ENCODE results near the gene DCTN5.
"Not testable (repeated sequence)": the region's sequence is repeated elsewhere in the genome, so short reads cannot be mapped to it uniquely, and the experiment has no call there.

Gene DCTN5

GRCh38 chr16:23712976-23713375 lies 71.7 kb downstream of the DCTN5 start, which contains the start of gene ERN2:
ERN2 (minus strand) TSS chr16:23713222; CDS start chr16:23713187, 35 bp downstream.
- no peak within 1 kb of the TSS for H3K27ac ChIP-seq (ENCODE audit: low read depth, low read length)
- H3K9me2 ChIP-seq (replicated peaks; ENCODE audit: insufficient read depth, low read length): no peaks in the 10 kb centered on the region
- H3K4me3 ChIP-seq (ENCODE audit: insufficient read depth, low read length, poor library complexity, severe bottlenecking): no peak within 1 kb of the TSS
- TF ChIP-seq CTCF (IDR thresholded peaks at IDR 0.05; ENCODE audit: insufficient read depth, low read length, poor library complexity, severe bottlenecking): no peak
- no peak for TF ChIP-seq EZH2phosphoT487 (conservative IDR thresholded peaks at IDR 0.05; ENCODE audit: low read length)
- no peak within 1 kb of the TSS for H3K4me2 ChIP-seq (ENCODE audit: low read depth, low read length, poor library complexity, severe bottlenecking)
- H4K20me1 ChIP-seq (ENCODE audit: low read depth, low read length): no peaks in the 10 kb centered on the region
- no peak within 1 kb of the TSS for H2AFZ ChIP-seq (ENCODE audit: low read depth, low read length, severe bottlenecking)
- H3K36me3 ChIP-seq (ENCODE audit: low read length): no peaks in the 10 kb centered on the region
- H3F3A ChIP-seq (ENCODE audit: insufficient read depth): no peaks in the 10 kb centered on the region
- no peaks in the 10 kb centered on the region for H3K79me2 ChIP-seq (ENCODE audit: insufficient read depth, low read length)
- H3K9ac ChIP-seq (ENCODE audit: low read length): no peak within 1 kb of the TSS
- no peaks in the 10 kb centered on the region; the same call in 1 of the 2 replicates for H3K9me3 ChIP-seq (ENCODE audit: insufficient read depth, low read length)
- no peaks in the 10 kb centered on the region; the same call in 1 of the 2 replicates for H3K27me3 ChIP-seq (ENCODE audit: low read length)

GRCh38 chr16:23716484-23716883 lies 75.2 kb downstream of the DCTN5 start:
- Histone ChIP-seq H3K27ac (ENCODE audit: low read depth, low read length) (no peak overlapping the region), H3K9me2 (replicated peaks; ENCODE audit: insufficient read depth, low read length) (no peaks in the 10 kb centered on the region), H3K9me3 (ENCODE audit: insufficient read depth, low read length) (no peaks in the 10 kb centered on the region)

GRCh38 chr16:23722613-23723240 lies 81.5 kb downstream of the DCTN5 start:
- not testable (repeated sequence) for H2AFZ ChIP-seq (ENCODE audit: low read depth, low read length, severe bottlenecking); H3K4me2 ChIP-seq (ENCODE audit: low read depth, low read length, poor library complexity, severe bottlenecking); H3K9me3 ChIP-seq (ENCODE audit: insufficient read depth, low read length); H3K9ac ChIP-seq (ENCODE audit: low read length); H3K79me2 ChIP-seq (ENCODE audit: insufficient read depth, low read length); H3F3A ChIP-seq (ENCODE audit: insufficient read depth); H3K27me3 ChIP-seq (ENCODE audit: low read length); H3K27ac ChIP-seq (ENCODE audit: low read depth, low read length); H3K9me2 ChIP-seq (replicated peaks; ENCODE audit: insufficient read depth, low read length); H3K4me3 ChIP-seq (ENCODE audit: insufficient read depth, low read length, poor library complexity, severe bottlenecking); H3K36me3 ChIP-seq (ENCODE audit: low read length); H4K20me1 ChIP-seq (ENCODE audit: low read depth, low read length)

More at GRCh38 chr16:23716484-23716883, 75.2 kb downstream of the DCTN5 start:
- H3F3A ChIP-seq (ENCODE audit: insufficient read depth): no peaks in the 10 kb centered on the region
- H3K4me3 ChIP-seq (ENCODE audit: insufficient read depth, low read length, poor library complexity, severe bottlenecking): no peak overlapping the region
- H3K4me2 ChIP-seq (ENCODE audit: low read depth, low read length, poor library complexity, severe bottlenecking): no peak overlapping the region
- no peaks in the 10 kb centered on the region; the same call in 1 of the 2 replicates for H3K27me3 ChIP-seq (ENCODE audit: low read length)
- no peak overlapping the region for H2AFZ ChIP-seq (ENCODE audit: low read depth, low read length, severe bottlenecking)
- TF ChIP-seq CTCF (IDR thresholded peaks at IDR 0.05; ENCODE audit: insufficient read depth, low read length, poor library complexity, severe bottlenecking): no peak
- no peak for TF ChIP-seq EZH2phosphoT487 (conservative IDR thresholded peaks at IDR 0.05; ENCODE audit: low read length)
- H3K36me3 ChIP-seq (ENCODE audit: low read length): no peaks in the 10 kb centered on the region
- no peaks in the 10 kb centered on the region for H4K20me1 ChIP-seq (ENCODE audit: low read depth, low read length)
- H3K79me2 ChIP-seq (ENCODE audit: insufficient read depth, low read length): no peaks in the 10 kb centered on the region
- H3K9ac ChIP-seq (ENCODE audit: low read length): no peak overlapping the region

DNA sequence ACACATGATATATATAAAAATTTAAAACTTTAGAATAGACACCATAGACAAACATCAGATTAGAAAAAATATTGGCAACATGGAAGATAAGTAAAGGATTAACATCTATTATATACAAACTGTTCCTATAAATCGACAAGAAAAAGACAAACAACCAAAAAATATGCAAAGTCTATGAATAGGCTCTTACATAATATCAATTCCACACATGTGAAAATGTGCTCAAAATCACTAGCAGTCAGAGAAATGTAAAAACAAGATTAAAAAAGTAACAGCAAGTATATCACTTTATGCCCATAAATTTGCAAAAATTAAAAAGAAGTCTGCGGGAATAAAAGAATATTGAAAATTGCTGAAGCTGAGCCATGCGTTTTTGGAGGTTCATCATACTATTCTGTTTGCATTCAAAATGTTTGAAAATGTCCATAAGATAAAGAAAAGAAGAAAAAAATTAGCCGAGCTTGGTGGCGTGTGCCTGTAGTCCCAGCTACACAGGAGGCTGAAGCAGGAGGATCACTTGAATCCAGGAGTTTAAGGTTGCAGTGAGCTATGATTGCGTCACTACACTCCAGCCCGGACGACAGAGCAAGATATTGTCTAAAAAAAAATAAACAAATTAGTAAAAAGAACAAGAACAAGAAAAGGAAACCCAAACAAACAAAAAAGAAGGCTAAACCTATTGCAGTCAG lies 83.0 kb downstream of the DCTN5 start:
- Histone ChIP-seq H3K4me3 (ENCODE audit: insufficient read depth, low read length, poor library complexity, severe bottlenecking) (no peak overlapping the region), H3K36me3 (ENCODE audit: low read length) (no peaks in the 10 kb centered on the region), H3K27ac (ENCODE audit: low read depth, low read length) (no peak overlapping the region), H3K27me3 (ENCODE audit: low read length) (no peaks in the 10 kb centered on the region; the same call in 1 of the 2 replicates), H4K20me1 (ENCODE audit: low read depth, low read length) (no peaks in the 10 kb centered on the region), H2AFZ (ENCODE audit: low read depth, low read length, severe bottlenecking) (no peak overlapping the region), H3K9ac (ENCODE audit: low read length) (no peak overlapping the region), H3K9me3 (ENCODE audit: insufficient read depth, low read length) (no peaks in the 10 kb centered on the region), H3K79me2 (ENCODE audit: insufficient read depth, low read length) (no peaks in the 10 kb centered on the region), H3K4me2 (ENCODE audit: low read depth, low read length, poor library complexity, severe bottlenecking) (no peak overlapping the region), H3K9me2 (replicated peaks; ENCODE audit: insufficient read depth, low read length) (no peaks in the 10 kb centered on the region), H3F3A (ENCODE audit: insufficient read depth) (no peaks in the 10 kb centered on the region)
- TF ChIP-seq EZH2phosphoT487 (conservative IDR thresholded peaks at IDR 0.05; ENCODE audit: low read length): no peak
- TF ChIP-seq CTCF (IDR thresholded peaks at IDR 0.05; ENCODE audit: insufficient read depth, low read length, poor library complexity, severe bottlenecking): no peak
